HCT116 (cell line): ENCODE data around the gene ANO9. TPM values are rescaled to one million over a fixed set of nuclear protein-coding genes. Genes with fewer than 3 reads are reported as not detected.

Experiments used
- ATAC-seq: fragments of 200-7000 bp; cut with Tn5 transposase; 2 replicates; pipeline ENCODE4 v1.9.1; 2020; ENCODE audit warnings: mild to moderate bottlenecking, moderate library complexity
- BruUV-seq: library from RNA; stranded (reverse); fragments of 400-500 nt; replicated peaks from 2 replicates; lab custom pipeline; 2021; lab: Mats Ljungman, UMichigan
- CTCF ChIA-PET: fragments of 300-600 bp; sonication (Branson Sonifier 250); formaldehyde crosslinking; loops from one replicate; lab custom pipeline; 2021; ENCODE audit warnings: antibody characterized with exemption; lab: Charles Lee
- POLR2A ChIA-PET: fragments of 300-600, 350-600 bp; sonication (Branson Sonifier 250); formaldehyde crosslinking; loops from one replicate; lab custom pipeline; 2021; ENCODE audit warnings: antibody characterized with exemption; lab: Charles Lee
- RAD21 ChIA-PET, 2 experiments: fragments of 300-600 bp; sonication (Branson Sonifier 250); formaldehyde crosslinking; loops; one replicate each; lab custom pipeline; 2023; ENCODE audit warnings: low total read pairs in 2 of 2; ENCODE audit not compliant: uncharacterized antibody in 2 of 2, unreplicated experiment in 2 of 2, low non-redundant PET in 1 of 2; lab: Charles Lee
- DNase-seq: peaks from one replicate; pipeline ENCODE4 v3.0.0-alpha.2; 2010; ENCODE audit warnings: low read depth, low spot score
- H2AFZ ChIP-seq: fragments of 200-600 bp; shearing (Covaris generic), sonication (generic); 2 replicates; pipeline ENCODE4 v1.6.1; 2017; ENCODE audit warnings: low read depth, mixed run types, mixed read lengths, antibody characterized with exemption, low read length; ENCODE audit not compliant: poor library complexity, severe bottlenecking
- H3K27ac ChIP-seq: 2 replicates; pipeline ENCODE4 v1.5.1; 2012; ENCODE audit warnings: low read depth, low read length
- H3K27me3 ChIP-seq: fragments of 200-600 bp; sonication (generic); 2 replicates; pipeline ENCODE4 v1.6.1; 2016; ENCODE audit warnings: mixed run types, low read length, mixed read lengths; ENCODE audit not compliant: insufficient read depth
- H3K36me3 ChIP-seq, 2 experiments: fragments of 200-500 bp in 1 of 2; fragments of 200-600 bp in 1 of 2; sonication (Bioruptor generic) in 1 of 2; sonication (generic) in 1 of 2; 2 replicates each; pipeline versions ENCODE4 v1.5.1 to v1.6.1; 2014 to 2016; ENCODE audit warnings: low read length in 2 of 2, inconsistent platforms in 1 of 2, mixed read lengths in 1 of 2, mixed run types in 1 of 2; ENCODE audit not compliant: insufficient read depth in 2 of 2, control insufficient read depth in 1 of 2
- H3K4me1 ChIP-seq, 2 experiments: fragments of 200-600 bp in 1 of 2; sonication (generic) in 1 of 2; 2 replicates each; pipeline versions ENCODE4 v1.5.1 to v1.6.1; 2012 to 2017; ENCODE audit warnings: low read length in 2 of 2, inconsistent platforms in 1 of 2, mild to moderate bottlenecking in 1 of 2, mixed read lengths in 1 of 2, mixed run types in 1 of 2, moderate library complexity in 1 of 2; ENCODE audit not compliant: insufficient read depth in 2 of 2, control insufficient read depth in 1 of 2
- H3K4me2 ChIP-seq: fragments of 200-600 bp; sonication (generic); 2 replicates; pipeline ENCODE4 v1.6.1; 2017; ENCODE audit warnings: mixed run types, low read length, mixed read lengths
- H3K4me3 ChIP-seq, 2 experiments: fragments of 200-600 bp in 1 of 2; sonication (generic) in 1 of 2; replicated peaks in 1 of 2; 2 replicates each; pipeline ENCODE4 v1.5.1; 2011 to 2016; ENCODE audit warnings: low read length in 2 of 2, control low read depth in 1 of 2, low read depth in 1 of 2, mild to moderate bottlenecking in 1 of 2, mixed read lengths in 1 of 2, mixed run types in 1 of 2
- H3K79me2 ChIP-seq: fragments of 200-600 bp; sonication (generic); 2 replicates; pipeline ENCODE4 v1.6.1; 2017; ENCODE audit warnings: mild to moderate bottlenecking, mixed run types, low read length, moderate library complexity, mixed read lengths; ENCODE audit not compliant: insufficient read depth
- H3K9ac ChIP-seq: fragments of 200-600 bp; sonication (generic); 2 replicates; pipeline ENCODE4 v1.6.1; 2016; ENCODE audit warnings: low read length, mixed read lengths
- H3K9me2 ChIP-seq: fragments of 200-600 bp; sonication (generic), shearing (Covaris generic); 2 replicates; pipeline ENCODE4 v1.6.1; 2017; ENCODE audit warnings: mixed run types, mild to moderate bottlenecking, moderate library complexity; ENCODE audit not compliant: insufficient read depth
- H3K9me3 ChIP-seq, 2 experiments: fragments of 200-500 bp in 1 of 2; fragments of 200-600 bp in 1 of 2; sonication (Bioruptor generic) in 1 of 2; sonication (generic) in 1 of 2; 2 replicates each; pipeline ENCODE4 v1.6.1; 2014 to 2017; ENCODE audit warnings: low read length in 2 of 2, mixed read lengths in 2 of 2, inconsistent platforms in 1 of 2, low read depth in 1 of 2, mild to moderate bottlenecking in 1 of 2, mixed run types in 1 of 2, moderate library complexity in 1 of 2; ENCODE audit not compliant: control insufficient read depth in 1 of 2, insufficient read depth in 1 of 2
- H4K20me1 ChIP-seq: fragments of 200-600 bp; sonication (generic), shearing (Covaris generic); 2 replicates; pipeline ENCODE4 v1.6.1; 2017; ENCODE audit warnings: mixed run types, mild to moderate bottlenecking, moderate library complexity; ENCODE audit not compliant: insufficient read depth
- EZH2phosphoT487 ChIP-seq: fragments of 200-600 bp; IDR thresholded peaks from 2 replicates; pipeline ENCODE4 v1.6.1; 2018; ENCODE audit warnings: antibody characterized with exemption, borderline replicate concordance
- REST ChIP-seq: IDR thresholded peaks from 2 replicates; pipeline ENCODE4 v1.6.1; 2012; ENCODE audit warnings: low read depth
- intact Hi-C: fragments of 100-400 bp; cut with micrococcal nuclease; formaldehyde crosslinking; loops from 2 replicates; pipeline ENCODE4 v1.10.0; 2022
- total RNA-seq: library from RNA; stranded (reverse); gene quantifications from one replicate; pipeline ENCODE4 v1.2.1, GENCODE V29; 2021; ENCODE audit not compliant: unreplicated experiment

Gene ANO9
- total RNA-seq, 1 experiment from 2014 or later = 70.3 TPM

GRCh38 chr11:404551-405264 is 37.1 kb downstream of the ANO9 start:
- H3K79me2 ChIP-seq = no peaks in the 10 kb centered on the region
- H3K4me3 ChIP-seq = no peak overlapping the region
- DNase-seq = no peak
- no peaks in the 10 kb centered on the region for H4K20me1 ChIP-seq
- TSS peak; percentile 94 for BruUV-seq
- peaks cover 2 to 20% of the 10 kb centered on the region in 2 experiments; a peak in 3 of 4 replicates for H3K36me3 ChIP-seq
- H3K4me2 ChIP-seq = no peak overlapping the region
- H3K27ac ChIP-seq = peak overlapping the region; percentile 32; the same call in 1 of the 2 replicates
- ChIA-PET CTCF (no interaction called here), POLR2A (interaction anchor here (1.3 kb wide), 1 partner anchor 13 kb away, joined by 3 read pairs; no protein-coding TSS in a partner anchor), RAD21 (no interaction called here)
- H3K4me1 ChIP-seq = peaks cover 14 to 36% of the 10 kb centered on the region in 2 experiments
- no peak overlapping the region for H2AFZ ChIP-seq
- intact Hi-C loops = loop anchor here (5.0 kb wide), 1 partner anchor 43 kb away; no protein-coding TSS in a partner anchor
- H3K9me2 ChIP-seq = no peaks in the 10 kb centered on the region
- no peak for ATAC-seq
- no peaks in the 10 kb centered on the region for H3K9me3 ChIP-seq
- TF ChIP-seq EZH2phosphoT487 (no peak), REST (no peak)
- TF ChIP-seq, all 23 proteins: peak for 0
- Histone ChIP-seq H3K27me3 (no peaks in the 10 kb centered on the region), H3K9ac (no peak overlapping the region)
